ENCODE measurements around the gene SCNN1B. TPM values are rescaled to one million over a fixed set of nuclear protein-coding genes. Genes with fewer than 3 reads are reported as not detected.

The SCNN1B gene
- polyA plus RNA-seq, 1 experiment, result not detected

DNA sequence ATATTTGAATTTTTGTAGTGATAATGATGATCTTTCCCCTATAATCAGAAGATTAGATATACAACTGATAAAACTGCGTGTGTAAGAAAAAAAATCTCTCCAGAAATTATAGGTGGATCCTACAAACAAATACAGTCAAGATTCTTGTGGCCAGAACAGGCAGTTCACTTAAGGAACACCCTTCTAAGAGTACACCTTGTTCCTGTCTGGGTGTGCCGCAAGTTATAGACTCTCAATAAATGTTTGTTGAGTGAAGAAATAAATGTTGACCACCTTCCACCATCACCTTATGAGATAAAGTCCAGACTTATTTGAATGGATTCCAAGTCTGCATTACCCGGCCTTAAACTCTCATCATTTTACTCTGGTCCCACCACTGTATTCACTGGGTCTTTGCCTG, 45.7 kb upstream of the SCNN1B start:
- Histone ChIP-seq H3K9me3 (ENCODE audit: control insufficient read depth, insufficient read depth, low read length) (no peaks in the 10 kb centered on the region), H3K4me3 (ENCODE audit: low read depth, low read length) (no peak overlapping the region), H3K27ac (ENCODE audit: low read depth, low read length) (no peak overlapping the region), H3K27me3 (ENCODE audit: control insufficient read depth, insufficient read depth, low read length) (no peaks in the 10 kb centered on the region)
- no peak for DNase-seq (ENCODE audit: low read depth, low spot score)
- CTCF ChIA-PET, result no interaction called here
- TF ChIP-seq, protein P1, sequence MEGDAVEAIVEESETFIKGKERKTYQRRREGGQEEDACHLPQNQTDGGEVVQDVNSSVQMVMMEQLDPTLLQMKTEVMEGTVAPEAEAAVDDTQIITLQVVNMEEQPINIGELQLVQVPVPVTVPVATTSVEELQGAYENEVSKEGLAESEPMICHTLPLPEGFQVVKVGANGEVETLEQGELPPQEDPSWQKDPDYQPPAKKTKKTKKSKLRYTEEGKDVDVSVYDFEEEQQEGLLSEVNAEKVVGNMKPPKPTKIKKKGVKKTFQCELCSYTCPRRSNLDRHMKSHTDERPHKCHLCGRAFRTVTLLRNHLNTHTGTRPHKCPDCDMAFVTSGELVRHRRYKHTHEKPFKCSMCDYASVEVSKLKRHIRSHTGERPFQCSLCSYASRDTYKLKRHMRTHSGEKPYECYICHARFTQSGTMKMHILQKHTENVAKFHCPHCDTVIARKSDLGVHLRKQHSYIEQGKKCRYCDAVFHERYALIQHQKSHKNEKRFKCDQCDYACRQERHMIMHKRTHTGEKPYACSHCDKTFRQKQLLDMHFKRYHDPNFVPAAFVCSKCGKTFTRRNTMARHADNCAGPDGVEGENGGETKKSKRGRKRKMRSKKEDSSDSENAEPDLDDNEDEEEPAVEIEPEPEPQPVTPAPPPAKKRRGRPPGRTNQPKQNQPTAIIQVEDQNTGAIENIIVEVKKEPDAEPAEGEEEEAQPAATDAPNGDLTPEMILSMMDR (IDR thresholded peaks at IDR 0.05; ENCODE audit: low read depth, low read length), result no peak
- POLR2A ChIA-PET, result no interaction called here

DNA sequence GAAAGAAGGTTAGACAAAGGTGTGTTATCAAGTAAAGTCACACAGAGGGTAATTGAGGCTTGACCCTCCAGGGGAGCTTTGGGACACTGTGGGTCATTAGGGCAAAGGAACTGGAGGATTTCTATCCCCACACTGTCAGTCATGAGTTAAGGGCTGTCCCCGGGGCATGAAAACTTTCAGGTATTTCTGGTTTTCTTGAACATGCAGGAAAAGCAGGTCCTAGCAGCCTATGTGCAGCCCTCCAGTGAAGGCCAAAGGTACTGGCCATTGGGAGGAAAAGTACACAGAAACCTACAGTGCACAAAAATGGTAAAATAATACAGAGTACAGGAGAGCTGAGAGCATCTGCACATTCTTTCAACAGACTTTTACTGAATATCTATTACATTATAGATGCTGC, 44.4 kb upstream of the SCNN1B start:
- TF ChIP-seq, protein P1 (IDR thresholded peaks at IDR 0.05; ENCODE audit: low read depth, low read length), result no peak
- no peak for DNase-seq (ENCODE audit: low read depth, low spot score)
- Histone ChIP-seq H3K27ac (ENCODE audit: low read depth, low read length) (no peak overlapping the region), H3K27me3 (ENCODE audit: control insufficient read depth, insufficient read depth, low read length) (no peaks in the 10 kb centered on the region), H3K9me3 (ENCODE audit: control insufficient read depth, insufficient read depth, low read length) (no peaks in the 10 kb centered on the region), H3K4me3 (ENCODE audit: low read depth, low read length) (no peak overlapping the region)
- POLR2A ChIA-PET, result no interaction called here
- CTCF ChIA-PET, result no interaction called here

DNA sequence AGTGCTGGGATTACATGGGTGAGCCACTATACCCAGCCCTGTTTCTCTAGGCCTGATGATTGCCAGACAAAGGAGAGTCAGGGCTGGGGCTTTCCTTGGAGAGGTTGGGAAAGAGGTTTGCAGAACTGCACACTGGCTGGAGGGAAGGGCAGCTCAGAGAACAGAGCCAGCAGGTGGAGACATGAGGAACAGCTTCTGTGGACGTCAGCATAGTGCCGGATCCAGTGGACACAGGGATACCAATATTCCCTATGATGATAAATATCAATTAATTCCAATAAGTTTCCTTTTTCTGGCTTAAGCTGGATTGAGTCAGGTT, 43.2 kb upstream of the SCNN1B start:
- Histone ChIP-seq H3K4me3 (ENCODE audit: low read depth, low read length) (no peak overlapping the region), H3K27me3 (ENCODE audit: control insufficient read depth, insufficient read depth, low read length) (no peaks in the 10 kb centered on the region), H3K27ac (ENCODE audit: low read depth, low read length) (no peak overlapping the region), H3K9me3 (ENCODE audit: control insufficient read depth, insufficient read depth, low read length) (no peaks in the 10 kb centered on the region)
- CTCF ChIA-PET, result interaction anchor here (0.5 to 1.6 kb wide), 3 partner anchors 175 to 1236 kb away, joined by 3 read pairs; no protein-coding TSS in a partner anchor
- POLR2A ChIA-PET, result no interaction called here
- TF ChIP-seq, protein P1 (IDR thresholded peaks at IDR 0.05; ENCODE audit: low read depth, low read length), result no peak
- DNase-seq (ENCODE audit: low read depth, low spot score), result no peak

- H3K4me3 ChIP-seq (ENCODE audit: low read depth, low read length), result no peak overlapping the region
- H3K27ac ChIP-seq (ENCODE audit: low read depth, low read length), result no peak overlapping the region
- no peaks in the 10 kb centered on the region for H3K9me3 ChIP-seq (ENCODE audit: control insufficient read depth, insufficient read depth, low read length)
- ChIA-PET CTCF (interaction anchor here (0.6 kb wide), 1 partner anchor 816 kb away, joined by 5 read pairs; no protein-coding TSS in a partner anchor), POLR2A (no interaction called here)
- H3K27me3 ChIP-seq (ENCODE audit: control insufficient read depth, insufficient read depth, low read length), result no peaks in the 10 kb centered on the region
- DNase-seq (ENCODE audit: low read depth, low spot score), result no peak
- TF ChIP-seq, protein P1 (IDR thresholded peaks at IDR 0.05; ENCODE audit: low read depth, low read length), result no peak
Measured at GRCh38 chr16:23267647-23268046, 34.5 kb upstream of the SCNN1B start.

DNA sequence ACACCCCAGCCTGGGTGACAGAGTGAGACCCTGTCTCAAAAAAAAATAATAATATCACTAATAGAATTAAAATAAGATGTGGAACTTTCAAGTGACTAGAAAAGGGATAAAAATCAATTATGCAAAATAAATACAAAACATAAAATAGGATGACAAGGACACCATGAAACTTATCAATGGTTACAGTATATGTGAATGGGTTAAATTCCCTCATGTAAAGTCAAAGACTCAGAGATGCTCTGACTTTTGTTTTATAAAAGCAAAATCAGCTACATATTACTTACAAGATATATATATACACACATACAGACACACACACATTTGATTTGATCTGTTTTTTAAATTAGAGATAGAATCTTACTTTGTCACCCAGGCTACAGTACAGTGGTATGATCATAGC, 33.5 kb upstream of the SCNN1B start:
- H3K27ac ChIP-seq (ENCODE audit: low read depth, low read length), result no peak overlapping the region
- ChIA-PET CTCF (interaction anchor here (0.7 kb wide), 1 partner anchor 56 kb away, joined by 5 read pairs; no protein-coding TSS in a partner anchor), POLR2A (no interaction called here)
- no peaks in the 10 kb centered on the region for H3K9me3 ChIP-seq (ENCODE audit: control insufficient read depth, insufficient read depth, low read length)
- DNase-seq (ENCODE audit: low read depth, low spot score), result no peak
- TF ChIP-seq, protein P1 (IDR thresholded peaks at IDR 0.05; ENCODE audit: low read depth, low read length), result no peak
- no peak overlapping the region for H3K4me3 ChIP-seq (ENCODE audit: low read depth, low read length)
- no peaks in the 10 kb centered on the region for H3K27me3 ChIP-seq (ENCODE audit: control insufficient read depth, insufficient read depth, low read length)
